IMR-90 (cell line): ENCODE results near the gene LTO1. TPM values are rescaled to one million over a fixed set of nuclear protein-coding genes. Genes with fewer than 3 reads are reported as not detected.

Source experiments
- ATAC-seq: fragments of 200-7000 bp; cut with Tn5 transposase; 2 replicates; pipeline ENCODE4 v1.9.1; 2020; ENCODE audit warnings: low read depth, mild to moderate bottlenecking, moderate library complexity
- BruUV-seq: library from RNA; stranded (reverse); fragments of 400-500 nt; replicated peaks from 2 replicates; lab custom pipeline; 2021; lab: Mats Ljungman, UMichigan
- CTCF ChIA-PET: fragments of 300-600 bp; formaldehyde crosslinking; extraction: SDS; loops from one replicate; lab custom pipeline; 2021; ENCODE audit warnings: antibody characterized with exemption; lab: Yijun Ruan, JAX
- POLR2A ChIA-PET: fragments of 300-600 bp; sonication (Branson Sonifier 250); formaldehyde crosslinking; loops from one replicate; lab custom pipeline; 2022; ENCODE audit warnings: antibody characterized with exemption; ENCODE audit not compliant: unreplicated experiment; lab: Charles Lee
- DNase-seq: peaks from one replicate; pipeline ENCODE4 v3.0.0; 2013
- H2AFZ ChIP-seq: replicated peaks from 2 replicates; pipeline ENCODE3; 2013; ENCODE audit warnings: low read length, mild to moderate bottlenecking; ENCODE audit not compliant: poor library complexity
- H2AK5ac ChIP-seq: 2 replicates; pipeline ENCODE4 v1.6.1; 2013; ENCODE audit warnings: low read depth, low read length, inconsistent platforms
- H2AK9ac ChIP-seq: replicated peaks from 2 replicates; pipeline ENCODE3; 2013; ENCODE audit warnings: mild to moderate bottlenecking, low read depth, low read length, moderate library complexity; ENCODE audit not compliant: poor library complexity
- H2BK120ac ChIP-seq: 2 replicates; pipeline ENCODE4 v1.6.1; 2013; ENCODE audit warnings: low read depth, low read length, inconsistent platforms
- H2BK15ac ChIP-seq: 3 replicates; pipeline ENCODE4 v1.6.1; 2013; ENCODE audit warnings: low read depth, low read length, inconsistent platforms
- H2BK20ac ChIP-seq: 2 replicates; pipeline ENCODE4 v1.6.1; 2013; ENCODE audit warnings: low read depth, mild to moderate bottlenecking, inconsistent platforms, low read length, moderate library complexity
- H2BK5ac ChIP-seq: 2 replicates; pipeline ENCODE4 v1.6.1; 2013; ENCODE audit warnings: mild to moderate bottlenecking, low read depth, low read length, inconsistent platforms; ENCODE audit not compliant: poor library complexity, severe bottlenecking
- H3K14ac ChIP-seq: replicated peaks from 2 replicates; pipeline ENCODE4 v1.6.1; 2013; ENCODE audit warnings: low read depth, low read length, inconsistent platforms
- H3K18ac ChIP-seq: 2 replicates; pipeline ENCODE4 v1.6.1; 2013; ENCODE audit warnings: low read depth, low read length, control low read depth
- H3K23ac ChIP-seq: 2 replicates; pipeline ENCODE4 v1.6.1; 2013; ENCODE audit warnings: low read depth, low read length, inconsistent platforms
- H3K27ac ChIP-seq: 2 replicates; pipeline ENCODE4 v1.5.1; 2013; ENCODE audit warnings: mild to moderate bottlenecking, control low read depth, low read length; ENCODE audit not compliant: insufficient read depth
- H3K27me3 ChIP-seq: 2 replicates; pipeline ENCODE4 v1.6.1; 2013; ENCODE audit warnings: low read length; ENCODE audit not compliant: control insufficient read depth, insufficient read depth
- H3K36me3 ChIP-seq: 2 replicates; pipeline ENCODE4 v1.6.1; 2013; ENCODE audit warnings: low read length, mixed read lengths; ENCODE audit not compliant: control insufficient read depth, insufficient read depth
- H3K4ac ChIP-seq: 2 replicates; pipeline ENCODE4 v1.6.1; 2013; ENCODE audit warnings: low read depth, low read length, inconsistent platforms
- H3K4me1 ChIP-seq: 2 replicates; pipeline ENCODE4 v1.6.1; 2013; ENCODE audit warnings: low read length, mixed read lengths; ENCODE audit not compliant: control insufficient read depth, insufficient read depth
- H3K4me2 ChIP-seq: 2 replicates; pipeline ENCODE4 v1.6.1; 2013; ENCODE audit warnings: low read depth, mild to moderate bottlenecking, control low read depth, low read length, moderate library complexity
- H3K4me3 ChIP-seq: 2 replicates; pipeline ENCODE4 v1.5.1; 2013; ENCODE audit warnings: low read depth, mild to moderate bottlenecking, control low read depth, low read length, moderate library complexity; ENCODE audit not compliant: insufficient read depth
- H3K56ac ChIP-seq: 2 replicates; pipeline ENCODE4 v1.6.1; 2013; ENCODE audit warnings: low read length, inconsistent platforms; ENCODE audit not compliant: insufficient read depth; ENCODE audit errors: extremely low read depth
- H3K79me1 ChIP-seq, 2 experiments: 2 replicates each; pipeline ENCODE4 v1.6.1; 2013; ENCODE audit warnings: low read length in 2 of 2, inconsistent platforms in 1 of 2, low read depth in 1 of 2
- H3K9ac ChIP-seq: 2 replicates; pipeline ENCODE4 v1.6.1; 2013; ENCODE audit warnings: low read depth, low read length, control low read depth
- H3K9me1 ChIP-seq: 2 replicates; pipeline ENCODE4 v1.6.1; 2013; ENCODE audit warnings: low read length, inconsistent platforms; ENCODE audit not compliant: insufficient read depth
- H3K9me3 ChIP-seq: 2 replicates; pipeline ENCODE4 v1.6.1; 2013; ENCODE audit warnings: low read length; ENCODE audit not compliant: control insufficient read depth, insufficient read depth
- H4K20me1 ChIP-seq: 2 replicates; pipeline ENCODE4 v1.6.1; 2013; ENCODE audit warnings: low read length, inconsistent platforms; ENCODE audit not compliant: insufficient read depth
- H4K5ac ChIP-seq: 2 replicates; pipeline ENCODE4 v1.6.1; 2013; ENCODE audit warnings: mild to moderate bottlenecking, low read depth, low read length, control low read depth
- H4K8ac ChIP-seq, 2 experiments: 2 replicates each; pipeline ENCODE4 v1.6.1; 2013; ENCODE audit warnings: low read depth in 2 of 2, low read length in 2 of 2, control low read depth in 1 of 2, inconsistent platforms in 1 of 2
- H4K91ac ChIP-seq: 2 replicates; pipeline ENCODE4 v1.6.1; 2013; ENCODE audit warnings: low read depth, low read length, inconsistent platforms; ENCODE audit not compliant: insufficient read depth
- BHLHE40 ChIP-seq: fragments of 150-350 bp; IDR thresholded peaks from 2 replicates; pipeline ENCODE4 v1.6.1; 2016; ENCODE audit warnings: mild to moderate bottlenecking, low read depth, low read length
- CHD1 ChIP-seq: IDR thresholded peaks from 2 replicates; pipeline ENCODE4 v1.6.1; 2012; ENCODE audit warnings: low read depth, low read length, improper control_type of control experiment
- CTCF ChIP-seq: conservative IDR thresholded peaks from 2 replicates; pipeline ENCODE4 v1.5.1; 2012; ENCODE audit warnings: mild to moderate bottlenecking, low read depth, low read length, improper control_type of control experiment
- ELK1 ChIP-seq: fragments of 150-350 bp; IDR thresholded peaks from 2 replicates; pipeline ENCODE4 v1.6.1; 2016; ENCODE audit warnings: low read depth, mild to moderate bottlenecking, low read length, moderate library complexity, borderline replicate concordance
- FOS ChIP-seq: fragments of 150-350 bp; IDR thresholded peaks from 2 replicates; pipeline ENCODE4 v1.6.1; 2016; ENCODE audit warnings: low read depth, low read length
- MAFK ChIP-seq: IDR thresholded peaks from 2 replicates; pipeline ENCODE4 v1.6.1; 2012; ENCODE audit warnings: low read depth, low read length, improper control_type of control experiment
- NFE2L2 ChIP-seq: fragments of 150-350 bp; IDR thresholded peaks from 2 replicates; pipeline ENCODE4 v1.6.1; 2016; ENCODE audit warnings: low read depth, mild to moderate bottlenecking, low read length
- RAD21 ChIP-seq: IDR thresholded peaks from 2 replicates; pipeline ENCODE4 v1.6.1; 2012; ENCODE audit warnings: low read length, improper control_type of control experiment
- RCOR1 ChIP-seq: IDR thresholded peaks from 2 replicates; pipeline ENCODE4 v1.6.1; 2012; ENCODE audit warnings: mild to moderate bottlenecking, low read length, improper control_type of control experiment; ENCODE audit not compliant: insufficient replicate concordance
- RFX5 ChIP-seq: IDR thresholded peaks from 2 replicates; pipeline ENCODE4 v1.8.0; 2012; ENCODE audit warnings: low read depth, mild to moderate bottlenecking, low read length, moderate library complexity
- SMC3 ChIP-seq: fragments of 150-350 bp; IDR thresholded peaks from 2 replicates; pipeline ENCODE4 v1.6.1; 2016; ENCODE audit warnings: low read depth, mild to moderate bottlenecking, antibody characterized with exemption, low read length, moderate library complexity
- USF2 ChIP-seq: fragments of 150-350 bp; IDR thresholded peaks from 2 replicates; pipeline ENCODE4 v1.6.1; 2017; ENCODE audit warnings: mild to moderate bottlenecking, antibody characterized with exemption, low read length, low read depth
- WGBS, 2 experiments: methylation state at CpG; one replicate each; pipeline versions ENCODE4 v1.1.5 to v1.1.7; 2013; ENCODE audit warnings: missing lambda C conversion rate in 2 of 2; ENCODE audit not compliant: insufficient read length in 1 of 2; ENCODE audit errors: extremely low coverage in 2 of 2; 5-methylcytosine and 5-hydroxymethylcytosine counted together
- dilution Hi-C: fragments of 300-500 bp; cut with HindIII; formaldehyde crosslinking; loops from one replicate; pipeline ENCODE4 v1.14.3; 2018; ENCODE audit warnings: low sequenced_read_pairs; ENCODE audit not compliant: unreplicated experiment
- in situ Hi-C: fragments of 300-500 bp; cut with MboI; formaldehyde crosslinking; loops from 3 replicates; pipeline ENCODE4 v1.14.3; 2019; ENCODE audit warnings: low sequenced_read_pairs, inconsistent platforms, mixed read lengths
- intact Hi-C: fragments of 100-400 bp; cut with micrococcal nuclease; formaldehyde crosslinking; loops from 2 replicates; pipeline ENCODE4 v1.10.0; 2022
- polyA plus RNA-seq, 3 experiments: library from polyadenylated mRNA; depleted of rRNA; stranded (reverse); fragments of >200 nt; gene quantifications; 2 replicates each; pipeline ENCODE4 v1.2.3, GENCODE V29; 2012; ENCODE audit warnings: low replicate concordance in 1 of 3
- total RNA-seq: library from RNA; depleted of rRNA; stranded (reverse); fragments of >200 nt; gene quantifications from 2 replicates; pipeline ENCODE4 v1.2.3, GENCODE V29; 2012

Gene LTO1
- total and polyA plus RNA-seq, 2 of the 4 experiments (the other 2 are of a cell fraction), result 8.2 to 23.5 TPM

- H2BK15ac ChIP-seq, result no peak overlapping the region
- H4K20me1 ChIP-seq, result no peaks in the 10 kb centered on the region
- intact Hi-C loops, result loop anchor here (5.0 kb wide), 1 partner anchor 187 kb away; no protein-coding TSS in a partner anchor
- H3K14ac ChIP-seq, result no peak overlapping the region
- no peak overlapping the region for H3K18ac ChIP-seq
- H3K27me3 ChIP-seq, result peaks cover 56% of the 10 kb centered on the region
- CTCF ChIA-PET, result no interaction called here
- H2BK20ac ChIP-seq, result no peak overlapping the region
- H2BK120ac ChIP-seq, result no peak overlapping the region
- H3K4ac ChIP-seq, result no peak overlapping the region
- H2BK5ac ChIP-seq, result no peak overlapping the region
- H3K4me2 ChIP-seq, result no peak overlapping the region
- peak overlapping the region; percentile 38 for H2AFZ ChIP-seq
- no peak overlapping the region for H3K27ac ChIP-seq
- H4K8ac ChIP-seq, result no peak overlapping the region
- TF ChIP-seq SMC3 (no peak), CHD1 (no peak), ELK1 (no peak), NFE2L2 (no peak), USF2 (no peak), RFX5 (no peak), RCOR1 (no peak), RAD21 (no peak; the same call in 1 of the 2 replicates), CTCF (no peak), BHLHE40 (no peak), FOS (no peak), MAFK (no peak)
- H3K4me3 ChIP-seq, result no peak overlapping the region
- no peak overlapping the region for H2AK9ac ChIP-seq
- in situ Hi-C loops, result loop anchor here (10.0 kb wide), 1 partner anchor 104 kb away; no protein-coding TSS in a partner anchor
- whole genome bisulfite sequencing, 2 experiments, result 52% methylated on average over 8 of the region's 20 CpGs; no CpG with 5 or more reads in 1 of the 2 experiments
- no peaks in the 10 kb centered on the region for H3K36me3 ChIP-seq
- ATAC-seq, result peak; percentile 89
- no peak overlapping the region for H3K56ac ChIP-seq
- H4K91ac ChIP-seq, result no peak overlapping the region
- peak overlapping the region; percentile 18; the same call in 1 of the 2 replicates for H2AK5ac ChIP-seq
- no peak overlapping the region for H4K5ac ChIP-seq
- peak; percentile 75 for DNase-seq
- no TSS peak for BruUV-seq
- dilution Hi-C loops, result no loop called here
- no peak overlapping the region for H3K9ac ChIP-seq
- no peaks in the 10 kb centered on the region for H3K9me1 ChIP-seq
- H3K4me1 ChIP-seq, result peaks cover 2% of the 10 kb centered on the region
- no peak overlapping the region for H3K23ac ChIP-seq
- H3K9me3 ChIP-seq, result no peaks in the 10 kb centered on the region
- no peaks in the 10 kb centered on the region for H3K79me1 ChIP-seq
- POLR2A ChIA-PET, result no interaction called here
Measured at GRCh38 chr11:69700278-69701140, 25.4 kb upstream of the LTO1 start.
